Stimulated activated naive CD8-positive, alpha-beta T cell treated with anti-CD3 and anti-CD28 coated beads, Interleukin-15, amount 100 ng/mL, for 72 hours (primary cell): ENCODE results near the gene CDK6.
A peak's percentile ranks its signal among the peaks of the same experiment; 100 is the strongest.

Source experiments
- ATAC-seq: fragments of 150-1000 bp; cut with Tn5 transposase; 2 replicates; pipeline ENCODE4 v1.10.0; 2021; ENCODE audit warnings: mild to moderate bottlenecking, moderate library complexity
- DNase-seq, 2 donors: peaks; one replicate each; pipeline ENCODE4 v3.0.0; 2021 to 2022
- H3K27ac Mint-ChIP-seq, 2 donors: one replicate each; pipeline ENCODE4 v1.8.0; 2022; ENCODE audit warnings: mild to moderate bottlenecking in 2 of 2, mixed read lengths in 2 of 2, moderate library complexity in 2 of 2
- H3K27me3 Mint-ChIP-seq: one replicate; pipeline ENCODE4 v1.8.0; 2022; ENCODE audit warnings: mixed read lengths
- H3K4me1 Mint-ChIP-seq: one replicate; pipeline ENCODE4 v1.8.0; 2022; ENCODE audit warnings: mild to moderate bottlenecking, mixed read lengths
- H3K4me3 Mint-ChIP-seq, 2 donors: one replicate each; pipeline ENCODE4 v1.8.0; 2022; ENCODE audit warnings: mild to moderate bottlenecking in 2 of 2, mixed read lengths in 2 of 2, moderate library complexity in 1 of 2
- H3K9me3 Mint-ChIP-seq, 2 donors: one replicate each; pipeline ENCODE4 v1.8.0; 2022; ENCODE audit warnings: mixed read lengths in 2 of 2

The CDK6 gene

DNA sequence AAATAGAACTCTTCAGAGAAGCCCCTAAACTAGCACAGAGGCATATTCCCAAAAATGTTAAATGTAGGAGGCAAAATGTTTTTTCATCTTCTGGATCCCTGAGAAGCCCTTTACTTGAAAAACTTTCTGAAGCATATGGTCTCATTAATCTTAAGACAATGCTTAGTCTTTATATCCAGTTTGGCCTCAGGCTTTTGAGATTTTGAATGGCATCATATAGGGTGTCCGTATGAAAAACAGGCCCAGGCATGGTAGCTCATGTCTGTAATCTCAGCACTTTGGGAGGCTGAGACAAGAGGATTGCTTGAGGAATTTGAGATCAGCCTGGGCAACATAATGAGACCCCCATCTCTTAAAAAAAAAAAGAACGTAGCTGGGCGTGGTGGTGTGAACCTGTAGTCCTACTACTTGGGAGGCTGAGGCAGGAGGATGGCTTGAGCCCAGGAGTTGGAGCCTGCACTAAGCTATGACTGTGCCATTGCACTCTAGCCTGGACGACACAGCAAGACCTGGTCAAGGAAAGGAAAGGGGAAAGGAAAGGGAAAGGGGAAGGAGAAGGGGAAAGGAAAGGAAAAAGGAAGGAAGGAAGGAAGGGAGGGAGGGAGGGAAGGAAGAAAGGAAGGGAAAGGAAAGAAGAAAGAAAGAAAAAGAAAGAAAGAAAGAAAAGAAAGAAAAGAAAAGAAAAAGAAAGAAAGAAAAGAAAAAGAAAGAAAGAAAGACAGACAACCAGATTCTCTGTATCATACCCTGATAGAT, 119.4 kb downstream of the CDK6 start:
- Mint-ChIP-seq H3K4me3 (peak overlapping the region; percentile 16 to 20), H3K4me1 (peaks cover 50% of the 10 kb centered on the region)
- no peak for ATAC-seq

DNA sequence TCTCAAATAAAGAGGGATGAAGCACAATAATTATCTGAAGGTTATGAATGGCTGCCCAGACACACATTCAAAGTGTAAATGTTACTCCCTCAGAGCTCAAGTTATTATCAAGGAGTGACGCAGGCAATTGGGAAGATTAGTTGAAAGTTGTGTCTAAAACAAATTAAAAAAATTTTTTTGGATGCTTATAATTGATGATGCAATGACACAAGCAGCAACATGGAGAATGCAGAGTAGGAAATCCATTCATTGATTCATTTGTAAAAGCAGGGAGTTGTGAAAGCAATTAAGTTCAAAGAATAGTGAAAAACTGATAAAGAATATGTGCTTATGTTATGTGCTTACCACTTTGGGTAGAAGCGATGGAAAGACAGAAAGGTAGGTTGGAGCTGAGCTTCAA, 120.4 kb downstream of the CDK6 start:
- Mint-ChIP-seq H3K4me3 (no peak overlapping the region), H3K27ac (no peak overlapping the region), H3K9me3 (no peaks in the 10 kb centered on the region), H3K4me1 (peaks cover 46% of the 10 kb centered on the region), H3K27me3 (no peaks in the 10 kb centered on the region)
- DNase-seq: no peak
- ATAC-seq: no peak

More for the DNA sequence above, 119.4 kb downstream of the CDK6 start:
- no peak for DNase-seq
- Mint-ChIP-seq H3K27ac (no peak overlapping the region), H3K9me3 (no peaks in the 10 kb centered on the region), H3K27me3 (no peaks in the 10 kb centered on the region)

DNA sequence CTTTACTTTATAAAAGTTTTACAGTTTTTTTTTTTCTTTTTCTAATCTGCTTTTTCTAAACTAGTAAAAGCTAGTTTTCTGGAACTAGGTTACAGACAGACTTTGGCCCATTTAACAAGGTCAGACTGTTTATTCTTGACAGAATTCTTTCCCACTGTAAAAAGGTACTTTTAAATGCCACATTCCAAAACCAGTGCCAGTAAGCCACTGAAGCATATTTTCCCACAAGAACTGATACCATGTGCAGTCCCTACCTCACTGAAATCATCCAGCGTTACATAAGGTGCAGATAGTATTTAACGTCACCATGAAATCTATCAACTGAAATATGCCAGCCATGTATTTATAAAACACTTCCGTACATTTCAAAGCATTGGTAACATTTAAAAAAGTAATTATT, 121.6 kb downstream of the CDK6 start:
- Mint-ChIP-seq H3K27me3 (no peaks in the 10 kb centered on the region), H3K4me1 (peaks cover 46% of the 10 kb centered on the region), H3K4me3 (no peak overlapping the region), H3K9me3 (no peaks in the 10 kb centered on the region), H3K27ac (no peak overlapping the region)
- ATAC-seq: no peak
- DNase-seq: no peak

DNA sequence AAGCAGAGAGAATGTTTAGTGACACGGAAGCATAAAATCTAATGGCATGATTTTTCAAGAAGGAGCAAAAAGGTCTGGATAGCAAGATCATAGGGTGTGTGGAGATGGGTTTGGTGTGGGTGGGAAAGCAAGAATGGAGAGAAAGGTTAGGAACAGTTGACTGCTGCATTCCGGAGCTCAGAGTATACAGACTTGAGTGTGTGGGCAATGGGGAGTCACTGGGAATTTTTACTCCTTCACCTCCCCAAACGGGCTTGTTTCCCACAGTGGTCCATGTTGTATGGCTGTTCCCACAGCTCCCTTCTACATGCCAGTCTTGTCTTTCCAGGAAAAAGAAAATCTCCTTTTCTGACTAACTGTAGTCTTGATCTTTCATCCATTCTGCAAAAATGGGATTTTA, 122.1 kb downstream of the CDK6 start:
- no peak for DNase-seq
- H3K4me3 Mint-ChIP-seq: no peak overlapping the region
- ATAC-seq: no peak
- H3K9me3 Mint-ChIP-seq: no peaks in the 10 kb centered on the region
- peak overlapping the region in 1 of 2 donors; percentile 8 for H3K27ac Mint-ChIP-seq
- peaks cover 43% of the 10 kb centered on the region for H3K4me1 Mint-ChIP-seq
- no peaks in the 10 kb centered on the region for H3K27me3 Mint-ChIP-seq

DNA sequence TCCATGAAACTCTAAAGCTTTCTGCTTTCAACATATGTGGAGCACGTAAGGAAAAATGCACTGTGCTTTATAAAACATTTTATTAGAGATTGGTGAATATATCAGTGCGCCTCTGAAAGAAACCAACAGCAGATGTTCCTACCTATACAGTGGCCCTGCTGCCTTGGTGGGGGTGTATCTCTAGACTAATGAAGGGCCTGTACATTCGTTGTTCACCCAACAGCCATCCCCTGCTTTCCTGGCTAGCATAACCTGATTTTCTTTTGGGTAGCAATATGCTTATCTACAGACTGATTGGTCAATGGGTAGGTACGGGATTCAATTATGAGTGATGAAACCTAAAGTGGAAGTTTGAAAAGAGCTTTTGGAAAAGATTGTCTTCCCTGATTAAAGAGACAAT, 126.5 kb downstream of the CDK6 start:
- peak overlapping the region in 1 of 2 donors; percentile 34 for H3K27ac Mint-ChIP-seq

DNA sequence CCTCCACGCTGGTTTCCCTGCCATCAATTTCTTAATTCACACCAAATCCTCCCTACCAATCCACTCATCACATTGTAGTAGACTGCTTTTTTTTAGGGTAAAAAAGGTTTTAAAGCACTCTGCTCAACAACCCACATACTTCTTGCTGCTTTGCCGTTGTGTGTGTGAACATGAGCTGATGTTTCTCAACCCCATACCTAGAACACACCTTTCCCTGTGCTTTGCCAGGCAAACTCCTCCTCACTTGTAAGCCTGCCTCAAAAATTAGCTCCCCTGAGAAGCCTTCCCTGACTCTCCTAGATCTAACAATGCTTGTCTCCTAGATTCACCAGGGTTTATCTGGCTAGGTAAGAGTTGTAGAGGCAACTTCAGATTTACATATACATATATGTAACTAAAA, 127.2 kb downstream of the CDK6 start:
- DNase-seq (no peak), ATAC-seq (no peak)
- Mint-ChIP-seq H3K4me1 (peaks cover 44% of the 10 kb centered on the region), H3K9me3 (no peaks in the 10 kb centered on the region), H3K27me3 (no peaks in the 10 kb centered on the region), H3K4me3 (peak overlapping the region in 1 of 2 donors; percentile 65), H3K27ac (peak overlapping the region; percentile 61 to 93)

More for the DNA sequence above, 126.5 kb downstream of the CDK6 start:
- ATAC-seq (no peak), DNase-seq (no peak)
- Mint-ChIP-seq H3K4me1 (peaks cover 46% of the 10 kb centered on the region), H3K9me3 (no peaks in the 10 kb centered on the region), H3K4me3 (no peak overlapping the region), H3K27me3 (no peaks in the 10 kb centered on the region)

DNA sequence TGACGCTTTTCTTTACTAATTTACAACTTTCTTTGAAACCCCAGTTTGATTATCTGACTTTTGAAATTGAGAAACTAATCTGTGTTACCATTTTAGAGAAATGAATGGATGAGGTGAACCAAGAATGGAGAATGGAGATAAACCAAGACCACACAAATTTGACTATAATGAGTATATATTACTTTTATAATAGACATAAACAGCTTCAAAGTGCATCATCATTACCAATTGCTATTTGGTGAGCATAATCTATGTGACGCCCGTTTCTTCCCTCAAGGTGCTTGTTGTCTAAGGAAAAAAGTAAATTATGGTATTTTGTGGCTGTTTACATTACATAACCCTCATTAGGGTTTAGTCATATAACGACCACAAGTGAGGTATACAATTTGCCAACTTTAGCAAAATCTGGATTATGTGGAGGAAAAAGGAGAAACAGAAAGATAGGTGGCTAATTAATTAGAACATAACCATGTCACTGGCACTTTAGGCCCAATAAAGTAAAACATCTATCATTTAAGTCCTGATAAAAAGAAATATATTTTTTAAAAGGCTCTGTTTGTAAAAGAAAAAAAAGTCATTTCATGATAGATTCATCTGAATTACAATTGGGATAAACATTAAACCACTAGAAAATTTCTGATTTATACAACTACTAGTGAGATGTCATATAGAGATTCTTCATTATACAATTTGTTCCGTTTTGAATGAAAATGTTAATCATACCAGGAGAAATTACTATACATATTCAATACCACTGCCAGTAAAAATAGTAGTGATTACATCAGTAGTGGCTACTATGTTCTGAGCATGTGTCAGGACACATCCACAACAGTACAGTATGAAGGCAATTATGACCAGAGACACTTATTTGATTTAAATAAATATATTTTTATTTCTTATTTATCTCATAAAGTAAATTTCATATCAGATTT, 128.0 kb downstream of the CDK6 start:
- H3K9me3 Mint-ChIP-seq: no peaks in the 10 kb centered on the region
- H3K4me1 Mint-ChIP-seq: peaks cover 40% of the 10 kb centered on the region
- H3K27ac Mint-ChIP-seq: peak overlapping the region; percentile 82 to 97
- DNase-seq: peak in 1 of 2 donors; percentile 35
- ATAC-seq: peak; percentile 91
- H3K4me3 Mint-ChIP-seq: peak overlapping the region; percentile 27 to 65
- no peaks in the 10 kb centered on the region for H3K27me3 Mint-ChIP-seq

DNA sequence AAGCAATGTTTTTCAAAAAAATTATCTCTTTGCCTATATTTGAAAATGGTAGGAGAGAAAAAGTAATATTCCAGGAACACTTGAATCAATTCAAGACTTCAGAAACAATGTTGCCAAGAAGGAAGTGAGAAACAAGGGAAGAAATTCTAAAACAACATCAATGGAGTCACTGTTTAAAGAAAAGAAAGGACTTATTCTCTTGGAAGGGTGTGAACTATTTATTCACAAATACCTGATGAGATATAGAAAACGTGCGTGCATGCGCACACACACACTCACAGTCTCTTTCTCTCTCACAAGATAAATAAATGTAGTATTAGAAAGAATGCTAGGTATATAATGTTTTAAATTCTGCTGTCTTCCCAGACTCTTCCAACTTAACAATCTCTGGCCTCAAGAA, 128.9 kb downstream of the CDK6 start:
- Mint-ChIP-seq H3K4me3 (peak overlapping the region; percentile 38 to 60), H3K9me3 (no peaks in the 10 kb centered on the region), H3K27ac (peak overlapping the region; percentile 82 to 97), H3K27me3 (no peaks in the 10 kb centered on the region), H3K4me1 (peaks cover 40% of the 10 kb centered on the region)
- no peak for ATAC-seq
- DNase-seq: no peak

DNA sequence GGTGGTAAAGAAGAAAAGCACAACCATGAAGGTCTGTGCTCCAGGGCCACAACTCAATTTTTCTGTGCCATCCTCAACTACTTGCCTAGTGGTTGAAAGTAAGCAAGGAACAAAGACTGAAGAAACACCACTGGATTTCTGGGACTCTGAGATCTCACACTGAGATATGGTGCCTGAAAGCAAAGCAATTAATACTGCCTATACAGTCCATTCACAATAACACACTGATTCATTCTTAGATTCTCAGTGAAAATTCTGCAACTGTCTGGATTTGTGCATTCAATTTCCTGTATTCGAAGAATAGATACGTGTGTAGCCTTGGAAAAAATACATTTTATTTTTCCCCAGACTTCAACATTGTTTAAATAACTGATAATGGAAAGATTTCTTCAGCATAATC, 129.8 kb downstream of the CDK6 start:
- no peaks in the 10 kb centered on the region for H3K9me3 Mint-ChIP-seq
- ATAC-seq: peak; percentile 45
- no peaks in the 10 kb centered on the region for H3K27me3 Mint-ChIP-seq
- H3K4me1 Mint-ChIP-seq: peaks cover 40% of the 10 kb centered on the region
- peak overlapping the region in 1 of 2 donors; percentile 19 for H3K4me3 Mint-ChIP-seq
- DNase-seq: no peak
- H3K27ac Mint-ChIP-seq: no peak overlapping the region

DNA sequence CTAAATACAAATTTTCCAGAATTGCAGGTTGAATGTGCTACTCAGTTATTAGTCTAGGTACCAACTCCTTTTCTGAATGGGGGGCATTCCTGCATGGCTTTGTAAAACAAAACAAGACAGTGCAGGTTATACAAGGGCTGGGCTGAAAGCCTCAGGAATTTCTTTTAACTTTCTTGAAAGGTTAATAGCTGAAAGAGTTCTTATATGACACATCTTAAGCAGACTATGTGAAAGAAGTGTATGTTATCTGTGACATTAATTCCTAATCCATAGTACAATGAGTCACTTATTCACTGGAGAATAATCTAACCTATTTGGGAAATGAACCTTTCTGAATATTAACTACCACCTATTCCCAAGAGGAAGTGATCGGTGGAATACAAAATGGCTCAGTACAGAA, 130.5 kb downstream of the CDK6 start:
- no peaks in the 10 kb centered on the region for H3K27me3 Mint-ChIP-seq
- no peaks in the 10 kb centered on the region for H3K9me3 Mint-ChIP-seq
- no peak for DNase-seq
- H3K27ac Mint-ChIP-seq: no peak overlapping the region
- ATAC-seq: no peak
- peaks cover 38% of the 10 kb centered on the region for H3K4me1 Mint-ChIP-seq
- H3K4me3 Mint-ChIP-seq: no peak overlapping the region

DNA sequence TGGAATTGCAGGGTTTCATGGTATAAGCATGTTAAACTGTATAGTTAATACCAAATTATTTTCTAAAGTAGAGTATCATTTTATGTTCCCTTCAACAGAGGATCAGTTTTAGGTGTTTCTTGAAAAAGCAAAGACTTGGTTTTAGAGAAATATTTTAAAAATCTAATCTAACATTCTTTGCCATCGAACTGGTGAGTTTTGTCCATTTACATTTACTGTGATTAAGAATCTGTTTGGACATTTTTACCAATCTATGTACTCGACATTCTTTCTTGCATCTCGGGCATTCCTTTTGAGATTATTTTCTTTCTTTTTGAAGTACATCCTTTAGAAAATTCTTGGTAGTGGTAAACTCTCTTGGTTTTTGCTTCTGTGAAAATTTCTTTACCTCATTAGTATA, 131.5 kb downstream of the CDK6 start:
- H3K4me3 Mint-ChIP-seq: no peak overlapping the region
- peaks cover 36% of the 10 kb centered on the region for H3K4me1 Mint-ChIP-seq

DNA sequence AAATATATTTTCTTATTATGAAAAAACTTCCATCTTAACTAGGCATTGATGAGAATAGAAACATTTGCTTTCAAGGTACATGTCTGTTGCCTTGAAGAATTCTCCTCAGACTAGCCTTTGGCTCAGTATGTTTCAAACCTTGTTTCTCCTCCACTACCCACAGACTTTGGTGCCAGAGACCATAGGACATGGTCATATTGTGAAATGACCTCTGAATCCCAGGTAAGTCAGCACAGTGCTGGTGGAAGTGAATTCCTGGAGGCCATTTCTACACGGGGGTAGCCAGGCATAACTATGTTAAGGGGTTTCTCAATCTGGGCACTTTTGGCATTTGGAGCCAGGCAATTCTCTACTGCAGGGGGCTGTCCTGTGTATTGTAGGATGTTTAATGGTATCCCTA, 133.8 kb downstream of the CDK6 start:
- Mint-ChIP-seq H3K9me3 (no peaks in the 10 kb centered on the region), H3K27ac (no peak overlapping the region), H3K27me3 (no peaks in the 10 kb centered on the region), H3K4me3 (no peak overlapping the region), H3K4me1 (peaks cover 28% of the 10 kb centered on the region)
- ATAC-seq (no peak), DNase-seq (no peak)

More for the DNA sequence above, 131.5 kb downstream of the CDK6 start:
- Mint-ChIP-seq H3K9me3 (no peaks in the 10 kb centered on the region), H3K27ac (no peak overlapping the region), H3K27me3 (no peaks in the 10 kb centered on the region)
- DNase-seq: no peak
- no peak for ATAC-seq

DNA sequence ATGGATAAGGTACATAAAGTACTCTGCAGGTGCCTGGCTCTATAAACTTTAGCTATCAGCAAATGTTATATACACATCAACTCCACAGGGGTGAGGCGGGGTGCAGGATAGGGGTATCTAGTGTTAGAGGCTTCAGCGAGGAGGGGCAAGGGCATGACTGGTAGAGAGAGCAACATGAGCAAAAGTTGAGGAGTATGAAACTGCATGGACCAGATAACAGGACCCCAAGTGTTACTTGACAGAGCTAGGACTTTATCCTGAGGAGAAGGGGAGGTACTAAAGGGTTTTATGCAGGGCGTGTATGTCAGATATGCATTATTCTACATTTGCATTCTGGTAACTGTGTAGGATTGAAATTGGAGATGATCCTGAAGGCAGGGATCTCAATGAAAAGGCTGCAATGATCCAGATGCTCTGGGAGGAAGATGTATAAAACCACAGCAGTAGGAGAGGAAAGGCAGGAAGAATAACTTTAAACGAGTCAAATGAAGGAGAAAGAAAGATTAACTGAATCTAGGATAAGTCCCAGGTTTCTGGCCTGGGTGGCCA, 136.3 kb downstream of the CDK6 start:
- H3K4me1 Mint-ChIP-seq: peaks cover 32% of the 10 kb centered on the region
- ATAC-seq (no peak), DNase-seq (no peak)
- no peaks in the 10 kb centered on the region for H3K9me3 Mint-ChIP-seq
- H3K4me3 Mint-ChIP-seq: no peak overlapping the region
- peak overlapping the region; percentile 10 to 62 for H3K27ac Mint-ChIP-seq
- H3K27me3 Mint-ChIP-seq: no peaks in the 10 kb centered on the region

DNA sequence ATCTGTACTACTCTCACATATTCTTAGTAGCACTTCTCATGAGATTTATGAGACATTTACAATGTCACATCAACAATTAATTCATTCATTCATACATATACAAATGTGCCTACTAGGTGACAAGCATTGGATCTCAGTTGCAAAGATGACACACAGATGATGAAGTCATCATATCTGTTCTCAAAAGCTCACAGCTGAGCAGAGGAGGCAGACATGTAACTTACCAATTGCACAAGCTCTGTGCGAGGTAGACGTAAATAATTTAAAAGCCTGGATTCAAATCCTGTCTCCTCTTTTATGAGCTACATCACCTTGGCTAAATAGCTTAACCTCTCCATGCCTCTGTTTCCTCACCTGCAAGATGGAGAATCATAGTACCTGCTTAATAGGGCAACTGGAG, 136.8 kb downstream of the CDK6 start:
- Mint-ChIP-seq H3K4me1 (peaks cover 36% of the 10 kb centered on the region), H3K27me3 (no peaks in the 10 kb centered on the region), H3K27ac (peak overlapping the region in 1 of 2 donors; percentile 10), H3K9me3 (no peaks in the 10 kb centered on the region), H3K4me3 (no peak overlapping the region)
- no peak for ATAC-seq
- DNase-seq: no peak

DNA sequence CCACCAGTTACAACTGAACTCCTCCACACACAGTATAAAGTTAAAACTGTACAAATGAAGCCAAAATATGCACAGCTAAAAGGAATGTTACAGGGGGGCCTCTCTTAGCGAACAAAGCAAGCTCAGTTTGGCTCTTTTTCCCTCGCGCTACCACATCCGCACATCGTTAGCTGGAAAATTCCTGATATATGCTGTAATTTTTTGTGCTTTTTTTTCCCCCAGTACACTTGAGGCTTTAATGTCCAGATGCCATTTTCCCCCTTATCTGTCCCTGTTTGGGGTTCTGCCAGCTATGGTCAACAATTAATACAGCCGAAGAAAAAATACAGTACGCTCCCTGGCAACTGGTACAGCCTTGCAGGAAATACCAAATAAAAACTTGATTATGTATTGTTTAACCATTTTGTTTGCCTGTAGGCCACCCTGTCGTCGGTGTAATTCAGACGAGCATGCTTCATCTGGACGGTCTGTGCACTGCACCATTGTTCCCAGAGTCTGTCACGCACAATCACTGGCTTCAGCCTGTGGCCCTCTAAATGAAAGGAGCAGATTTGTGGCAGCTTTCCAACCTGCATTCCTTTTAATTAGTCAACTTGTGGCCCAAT, 138.0 kb downstream of the CDK6 start:
- no peak overlapping the region for H3K27ac Mint-ChIP-seq
- H3K27me3 Mint-ChIP-seq: no peaks in the 10 kb centered on the region
- H3K9me3 Mint-ChIP-seq: peaks cover 5 to 6% of the 10 kb centered on the region in 2 donors
- no peak for ATAC-seq
- peaks cover 36% of the 10 kb centered on the region for H3K4me1 Mint-ChIP-seq
- DNase-seq: no peak
- H3K4me3 Mint-ChIP-seq: no peak overlapping the region
